Neural progenitor cell (in vitro differentiated cells): Measurements from ENCODE around the gene FES.

ENCODE experiments used
- CTCF ChIP-seq: fragments of 200-600 bp; sonication (generic); IDR thresholded peaks from 2 replicates; pipeline ENCODE4 v1.5.1; 2017; ENCODE audit warnings: antibody characterized with exemption, mild to moderate bottlenecking
- EZH2 ChIP-seq: fragments of 200-600 bp; sonication (generic); IDR thresholded peaks from 2 replicates; pipeline ENCODE4 v1.6.1; 2017; ENCODE audit warnings: antibody characterized with exemption, mild to moderate bottlenecking, moderate library complexity
- EZH2phosphoT487 ChIP-seq: fragments of 200-600 bp; sonication (generic); IDR thresholded peaks from 2 replicates; pipeline ENCODE4 v1.6.1; 2017; ENCODE audit warnings: antibody characterized with exemption

- TF ChIP-seq CTCF (no peak), EZH2 (peak; percentile 58), EZH2phosphoT487 (no peak)
These were observed at the start of gene FES for GRCh38 chr15:90883976-90884718.
